Stomach (tissue), 4 donors: ENCODE measurements around the gene CCDC172.

ENCODE experiments used
- CTCF ChIP-seq, 7 experiments: fragments of 450-650 bp in 4 of 7; fragments of 200-600 bp in 3 of 7; sonication (generic) in 3 of 7; IDR thresholded peaks; one replicate each; pipeline ENCODE4 v1.5.1; 2016 to 2019; ENCODE audit warnings: antibody characterized with exemption in 7 of 7, control low read depth in 2 of 7, mild to moderate bottlenecking in 1 of 7
- POLR2A ChIP-seq, 4 donors: fragments of 450-650 bp; IDR thresholded peaks; one replicate each; pipeline ENCODE4 v1.6.1; 2016; ENCODE audit warnings: antibody characterized with exemption in 4 of 4, control low read depth in 2 of 4, mild to moderate bottlenecking in 1 of 4, moderate library complexity in 1 of 4

GRCh38 chr10:116352125-116352524 lies 27.9 kb downstream of the CCDC172 start:
- TF ChIP-seq CTCF (IDR thresholded peaks at IDR 0.05) (no peak), POLR2A (IDR thresholded peaks at IDR 0.05) (no peak)
